OCI-LY3 (cell line): ENCODE measurements around the gene RPL13.

Source experiments
- H2AFZ ChIP-seq: fragments of 200-600, 300-600 bp; shearing (Covaris generic); 2 replicates; pipeline ENCODE4 v1.6.0; 2014; ENCODE audit warnings: antibody characterized with exemption, low read depth, low read length
- H3K27ac ChIP-seq: fragments of 200-600, 300-600 bp; sonication (generic); 2 replicates; pipeline ENCODE4 v1.5.1; 2014; ENCODE audit warnings: mild to moderate bottlenecking, low read length, moderate library complexity, mixed read lengths
- H3K27me3 ChIP-seq: fragments of 200-600, 300-600 bp; sonication (generic); 2 replicates; pipeline ENCODE4 v1.6.1; 2014; ENCODE audit warnings: low read depth, low read length, mixed read lengths
- H3K36me3 ChIP-seq: fragments of 200-600, 300-600 bp; sonication (generic); replicated peaks from 2 replicates; pipeline ENCODE3; 2014; ENCODE audit warnings: low read depth, low read length, mixed read lengths
- H3K4me1 ChIP-seq: fragments of 300-600, 200-600 bp; sonication (generic); 2 replicates; pipeline ENCODE4 v1.6.1; 2014; ENCODE audit warnings: low read length, mixed read lengths
- H3K4me2 ChIP-seq: fragments of 200-600, 300-600 bp; sonication (generic); 2 replicates; pipeline ENCODE4 v1.6.1; 2014; ENCODE audit warnings: low read length, mixed read lengths
- H3K4me3 ChIP-seq: fragments of 300-600, 200-600 bp; sonication (generic); 2 replicates; pipeline ENCODE4 v1.5.1; 2014; ENCODE audit warnings: antibody characterized with exemption, mild to moderate bottlenecking, low read length, moderate library complexity
- H3K79me2 ChIP-seq: fragments of 300-600, 200-600 bp; shearing (Covaris generic); 2 replicates; pipeline ENCODE4 v1.6.1; 2014; ENCODE audit warnings: mild to moderate bottlenecking, low read length, mixed read lengths
- H3K9ac ChIP-seq: fragments of 300-600, 200-600 bp; shearing (Covaris generic); 2 replicates; pipeline ENCODE4 v1.6.0; 2014; ENCODE audit warnings: mild to moderate bottlenecking, low read length, moderate library complexity
- H3K9me3 ChIP-seq: fragments of 200-600, 300-600 bp; shearing (Covaris generic); 2 replicates; pipeline ENCODE4 v1.6.1; 2014; ENCODE audit warnings: low read length, mixed read lengths; ENCODE audit not compliant: insufficient read depth
- H4K20me1 ChIP-seq: fragments of 200-600, 300-600 bp; sonication (generic); 2 replicates; pipeline ENCODE4 v1.6.1; 2016; ENCODE audit warnings: low read length, mixed read lengths; ENCODE audit not compliant: insufficient read depth
- EZH2phosphoT487 ChIP-seq: fragments of 200-600 bp; shearing (Covaris generic); IDR thresholded peaks from 2 replicates; pipeline ENCODE4 v1.6.1; 2018; ENCODE audit warnings: antibody characterized with exemption, mixed run types, low read depth
- TF ChIP-seq, protein P1 (sequence below): fragments of 200-600, 300-600 bp; sonication (generic); IDR thresholded peaks from 2 replicates; pipeline ENCODE4 v1.5.1; 2014; ENCODE audit warnings: antibody characterized with exemption, low read length, low read depth

Gene RPL13

DNA sequence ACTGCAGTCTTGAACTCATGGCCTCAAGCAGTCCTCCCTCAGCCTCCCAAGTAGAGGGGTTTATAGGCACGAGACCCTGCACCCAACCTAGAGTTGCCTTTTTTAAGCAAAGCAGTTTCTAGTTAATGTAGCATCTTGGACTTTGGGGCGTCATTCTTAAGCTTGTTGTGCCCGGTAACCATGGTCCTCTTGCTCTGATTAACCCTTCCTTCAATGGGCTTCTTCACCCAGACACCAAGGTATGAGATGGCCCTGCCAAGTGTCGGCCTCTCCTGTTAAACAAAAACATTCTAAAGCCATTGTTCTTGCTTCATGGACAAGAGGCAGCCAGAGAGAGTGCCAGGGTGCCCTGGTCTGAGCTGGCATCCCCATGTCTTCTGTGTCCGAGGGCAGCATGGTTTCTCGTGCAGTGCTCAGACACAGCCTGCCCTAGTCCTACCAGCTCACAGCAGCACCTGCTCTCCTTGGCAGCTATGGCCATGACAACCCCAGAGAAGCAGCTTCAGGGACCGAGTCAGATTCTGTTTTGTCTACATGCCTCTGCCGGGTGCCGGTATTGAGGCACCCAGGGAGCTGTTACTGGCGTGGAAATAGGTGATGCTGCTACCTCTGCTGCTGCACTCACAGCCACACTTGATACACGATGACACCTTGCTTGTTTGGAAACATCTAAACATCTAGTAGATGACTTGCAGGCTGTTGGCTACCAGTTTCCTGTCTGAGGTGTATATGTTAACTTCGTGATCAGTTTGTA lies 3.3 kb downstream of the RPL13 start:
- H3K9ac ChIP-seq = no peak overlapping the region
- H3K27me3 ChIP-seq = no peaks in the 10 kb centered on the region

DNA sequence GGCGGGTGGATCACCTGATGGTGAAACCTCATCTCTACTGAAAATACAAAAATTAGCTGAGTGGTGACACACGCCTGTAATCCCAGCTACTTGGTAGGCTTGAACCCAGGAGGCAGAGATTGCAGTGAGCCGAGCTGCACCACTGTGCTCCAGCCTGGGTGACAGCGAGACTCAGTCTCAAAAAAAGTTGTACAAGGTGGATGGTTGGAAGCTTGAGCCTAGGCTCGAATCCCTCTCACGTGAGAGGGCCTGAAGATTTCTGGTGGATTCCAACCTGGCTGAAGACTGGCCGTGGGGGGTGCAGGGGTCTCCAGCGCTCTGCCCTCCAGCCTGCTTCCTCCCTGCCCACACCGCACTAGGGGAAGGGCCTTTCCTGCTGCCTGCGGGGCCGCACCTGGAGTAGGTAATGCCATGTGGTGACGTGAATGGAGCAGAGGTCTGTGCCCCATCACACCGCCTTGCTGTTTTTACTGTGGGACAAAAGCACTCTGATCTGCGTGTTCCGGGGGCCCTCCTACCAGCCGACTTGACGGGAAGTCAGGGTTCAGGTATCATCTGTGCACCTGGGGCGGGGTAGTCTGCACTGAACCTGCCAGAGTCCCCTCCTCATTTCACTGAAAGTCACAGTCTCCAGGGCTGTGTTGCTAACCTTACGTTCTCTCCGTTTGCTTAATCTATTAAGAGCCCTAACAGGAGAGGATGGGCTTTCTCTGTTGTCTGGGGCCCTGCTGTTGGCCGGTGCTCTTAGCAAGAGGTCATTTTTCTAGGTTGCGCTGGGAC lies 4.2 kb downstream of the RPL13 start:
- Histone ChIP-seq H3K27ac (peak overlapping the region; percentile 6; the same call in 1 of the 2 replicates), H3K79me2 (peaks cover 36% of the 10 kb centered on the region), H3K4me2 (peak overlapping the region; percentile 99), H3K4me3 (no peak overlapping the region; the same call in 1 of the 2 replicates), H3K9me3 (no peaks in the 10 kb centered on the region), H3K36me3 (peaks cover 40% of the 10 kb centered on the region), H3K9ac (no peak overlapping the region), H4K20me1 (peaks cover 54% of the 10 kb centered on the region), H3K4me1 (peaks cover 42% of the 10 kb centered on the region), H3K27me3 (no peaks in the 10 kb centered on the region), H2AFZ (no peak overlapping the region)
- TF ChIP-seq, protein P1, sequence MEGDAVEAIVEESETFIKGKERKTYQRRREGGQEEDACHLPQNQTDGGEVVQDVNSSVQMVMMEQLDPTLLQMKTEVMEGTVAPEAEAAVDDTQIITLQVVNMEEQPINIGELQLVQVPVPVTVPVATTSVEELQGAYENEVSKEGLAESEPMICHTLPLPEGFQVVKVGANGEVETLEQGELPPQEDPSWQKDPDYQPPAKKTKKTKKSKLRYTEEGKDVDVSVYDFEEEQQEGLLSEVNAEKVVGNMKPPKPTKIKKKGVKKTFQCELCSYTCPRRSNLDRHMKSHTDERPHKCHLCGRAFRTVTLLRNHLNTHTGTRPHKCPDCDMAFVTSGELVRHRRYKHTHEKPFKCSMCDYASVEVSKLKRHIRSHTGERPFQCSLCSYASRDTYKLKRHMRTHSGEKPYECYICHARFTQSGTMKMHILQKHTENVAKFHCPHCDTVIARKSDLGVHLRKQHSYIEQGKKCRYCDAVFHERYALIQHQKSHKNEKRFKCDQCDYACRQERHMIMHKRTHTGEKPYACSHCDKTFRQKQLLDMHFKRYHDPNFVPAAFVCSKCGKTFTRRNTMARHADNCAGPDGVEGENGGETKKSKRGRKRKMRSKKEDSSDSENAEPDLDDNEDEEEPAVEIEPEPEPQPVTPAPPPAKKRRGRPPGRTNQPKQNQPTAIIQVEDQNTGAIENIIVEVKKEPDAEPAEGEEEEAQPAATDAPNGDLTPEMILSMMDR = no peak
- TF ChIP-seq EZH2phosphoT487 = no peak

More for the DNA sequence above, 3.3 kb downstream of the RPL13 start:
- TF ChIP-seq EZH2phosphoT487 = no peak
- TF ChIP-seq, protein P1 = no peak
- H2AFZ ChIP-seq = no peak overlapping the region
- peak overlapping the region; percentile 6; the same call in 1 of the 2 replicates for H3K27ac ChIP-seq
- peak overlapping the region; percentile 99 for H3K4me2 ChIP-seq
- peaks cover 36% of the 10 kb centered on the region for H3K79me2 ChIP-seq
- H4K20me1 ChIP-seq = peaks cover 54% of the 10 kb centered on the region
- peaks cover 42% of the 10 kb centered on the region for H3K4me1 ChIP-seq
- no peaks in the 10 kb centered on the region for H3K9me3 ChIP-seq
- peak overlapping the region; percentile 89 for H3K4me3 ChIP-seq
- H3K36me3 ChIP-seq = peaks cover 40% of the 10 kb centered on the region

DNA sequence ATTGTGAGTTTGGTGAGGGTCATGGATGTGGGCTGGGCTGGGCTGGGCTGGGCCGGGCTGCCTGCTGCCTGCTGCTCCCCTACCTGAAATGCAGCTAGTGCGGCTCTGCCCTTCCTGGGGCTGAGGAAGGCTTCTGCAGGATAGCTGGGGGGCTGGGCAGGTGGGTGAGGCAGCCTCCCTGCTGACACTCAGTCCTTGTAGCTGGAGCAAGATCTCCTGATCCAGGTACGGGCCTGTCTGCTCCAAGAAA lies 4.7 kb downstream of the RPL13 start:
- Histone ChIP-seq H3K9me3 (no peaks in the 10 kb centered on the region), H4K20me1 (peaks cover 54% of the 10 kb centered on the region), H3K27me3 (no peaks in the 10 kb centered on the region), H2AFZ (no peak overlapping the region), H3K27ac (peak overlapping the region; percentile 40), H3K36me3 (peaks cover 40% of the 10 kb centered on the region), H3K9ac (no peak overlapping the region), H3K4me3 (no peak overlapping the region), H3K79me2 (peaks cover 36% of the 10 kb centered on the region), H3K4me1 (peaks cover 42% of the 10 kb centered on the region), H3K4me2 (peak overlapping the region; percentile 99)
- TF ChIP-seq EZH2phosphoT487 = no peak
- TF ChIP-seq, protein P1 = no peak
